ENCODE measurements around the gene CELSR1. TPM values are rescaled to one million over a fixed set of nuclear protein-coding genes. Genes with fewer than 3 reads are reported as not detected.
"Not testable (repeated sequence)": the region's sequence is repeated elsewhere in the genome, so short reads cannot be mapped to it uniquely, and the experiment has no call there.

Gene CELSR1
- total RNA-seq, 1 donor: 1.6 TPM

- H3K27me3 ChIP-seq (ENCODE audit: insufficient read depth, low read length): no peaks in the 10 kb centered on the region
- H3K4me3 ChIP-seq (ENCODE audit: low read length): no peak overlapping the region
- no peaks in the 10 kb centered on the region for H3K4me1 ChIP-seq (ENCODE audit: insufficient read depth, low read length)
- H3K9me3 ChIP-seq (ENCODE audit: low read depth, low read length): no peaks in the 10 kb centered on the region
Observed at GRCh38 chr22:46517255-46517761, 20.1 kb downstream of the CELSR1 start.

- no peaks in the 10 kb centered on the region for H3K9me3 ChIP-seq (ENCODE audit: low read depth, low read length)
- H3K4me3 ChIP-seq (ENCODE audit: low read length): no peak overlapping the region
- no peaks in the 10 kb centered on the region for H3K27me3 ChIP-seq (ENCODE audit: insufficient read depth, low read length)
- no peaks in the 10 kb centered on the region for H3K4me1 ChIP-seq (ENCODE audit: insufficient read depth, low read length)
Observed at GRCh38 chr22:46516638-46517037, 20.8 kb downstream of the CELSR1 start.

- not testable (repeated sequence) for H3K4me1 ChIP-seq (ENCODE audit: insufficient read depth, low read length); H3K9me3 ChIP-seq (ENCODE audit: low read depth, low read length); H3K27me3 ChIP-seq (ENCODE audit: insufficient read depth, low read length); H3K4me3 ChIP-seq (ENCODE audit: low read length)
Observed at GRCh38 chr22:46516112-46516487, 21.3 kb downstream of the CELSR1 start.

GRCh38 chr22:46515208-46516111 lies 22.0 kb downstream of the CELSR1 start:
- H3K27me3 ChIP-seq (ENCODE audit: insufficient read depth, low read length): no peaks in the 10 kb centered on the region
- H3K4me1 ChIP-seq (ENCODE audit: insufficient read depth, low read length): no peaks in the 10 kb centered on the region
- H3K9me3 ChIP-seq (ENCODE audit: low read depth, low read length): no peaks in the 10 kb centered on the region
- no peak overlapping the region for H3K4me3 ChIP-seq (ENCODE audit: low read length)

DNA sequence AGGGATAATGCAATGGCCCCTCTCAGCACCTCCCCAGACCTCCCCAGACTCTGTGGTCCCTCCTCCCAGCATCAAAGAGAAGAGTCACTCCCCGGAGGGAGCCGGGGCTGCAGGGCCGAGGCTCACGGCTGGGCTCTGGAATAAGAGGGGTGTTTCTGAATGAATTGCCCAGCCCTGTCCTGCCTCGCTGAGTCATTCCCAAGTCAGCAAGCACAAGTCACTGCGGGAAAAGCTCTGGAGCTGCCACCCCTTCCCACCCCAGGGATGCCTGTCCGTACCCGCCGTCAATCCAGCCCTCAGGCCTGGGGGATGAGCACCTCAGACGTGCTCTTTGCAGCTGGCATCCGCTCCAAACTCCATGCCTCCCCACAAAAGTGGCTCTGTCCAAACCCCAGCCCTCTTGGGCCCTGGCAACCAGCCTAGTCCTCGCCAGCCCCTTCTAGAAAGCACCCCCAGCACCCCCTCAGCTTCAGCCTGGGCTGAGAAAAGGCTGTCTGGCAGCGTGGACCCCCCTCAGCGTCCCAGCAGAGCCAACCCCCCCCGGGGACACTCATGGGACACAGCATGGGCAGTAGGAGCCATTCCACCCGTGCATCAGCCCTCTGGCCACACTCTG lies 22.7 kb downstream of the CELSR1 start:
- Histone ChIP-seq H3K9me3 (ENCODE audit: low read depth, low read length) (no peaks in the 10 kb centered on the region), H3K27me3 (ENCODE audit: insufficient read depth, low read length) (no peaks in the 10 kb centered on the region), H3K4me1 (ENCODE audit: insufficient read depth, low read length) (no peaks in the 10 kb centered on the region), H3K4me3 (ENCODE audit: low read length) (no peak overlapping the region)

GRCh38 chr22:46513908-46514550 lies 23.4 kb downstream of the CELSR1 start:
- no peaks in the 10 kb centered on the region for H3K4me1 ChIP-seq (ENCODE audit: insufficient read depth, low read length)
- H3K27me3 ChIP-seq (ENCODE audit: insufficient read depth, low read length): no peaks in the 10 kb centered on the region
- H3K4me3 ChIP-seq (ENCODE audit: low read length): no peak overlapping the region
- no peaks in the 10 kb centered on the region for H3K9me3 ChIP-seq (ENCODE audit: low read depth, low read length)

GRCh38 chr22:46512683-46513082 lies 24.7 kb downstream of the CELSR1 start:
- Histone ChIP-seq H3K4me3 (ENCODE audit: low read length) (no peak overlapping the region), H3K4me1 (ENCODE audit: insufficient read depth, low read length) (no peaks in the 10 kb centered on the region), H3K27me3 (ENCODE audit: insufficient read depth, low read length) (no peaks in the 10 kb centered on the region), H3K9me3 (ENCODE audit: low read depth, low read length) (no peaks in the 10 kb centered on the region)

DNA sequence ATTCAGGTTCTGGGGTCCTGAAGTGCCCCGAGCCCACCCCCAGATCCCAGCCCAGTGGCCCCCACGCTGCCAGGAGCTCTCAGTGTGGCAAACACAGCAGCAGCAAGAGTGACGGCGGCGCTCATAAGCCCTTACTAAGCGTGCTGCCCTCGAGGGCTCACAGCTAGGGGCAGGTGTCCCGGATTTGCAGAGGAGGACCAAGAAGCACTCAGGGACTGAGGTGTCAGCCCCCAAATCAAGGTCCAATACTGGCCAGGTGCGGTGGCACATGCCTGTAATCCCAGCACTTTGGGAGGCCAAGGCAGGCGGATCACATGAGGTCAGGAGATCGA lies 25.4 kb downstream of the CELSR1 start:
- Histone ChIP-seq H3K4me1 (ENCODE audit: insufficient read depth, low read length) (no peaks in the 10 kb centered on the region), H3K4me3 (ENCODE audit: low read length) (no peak overlapping the region), H3K27me3 (ENCODE audit: insufficient read depth, low read length) (no peaks in the 10 kb centered on the region), H3K9me3 (ENCODE audit: low read depth, low read length) (no peaks in the 10 kb centered on the region)

DNA sequence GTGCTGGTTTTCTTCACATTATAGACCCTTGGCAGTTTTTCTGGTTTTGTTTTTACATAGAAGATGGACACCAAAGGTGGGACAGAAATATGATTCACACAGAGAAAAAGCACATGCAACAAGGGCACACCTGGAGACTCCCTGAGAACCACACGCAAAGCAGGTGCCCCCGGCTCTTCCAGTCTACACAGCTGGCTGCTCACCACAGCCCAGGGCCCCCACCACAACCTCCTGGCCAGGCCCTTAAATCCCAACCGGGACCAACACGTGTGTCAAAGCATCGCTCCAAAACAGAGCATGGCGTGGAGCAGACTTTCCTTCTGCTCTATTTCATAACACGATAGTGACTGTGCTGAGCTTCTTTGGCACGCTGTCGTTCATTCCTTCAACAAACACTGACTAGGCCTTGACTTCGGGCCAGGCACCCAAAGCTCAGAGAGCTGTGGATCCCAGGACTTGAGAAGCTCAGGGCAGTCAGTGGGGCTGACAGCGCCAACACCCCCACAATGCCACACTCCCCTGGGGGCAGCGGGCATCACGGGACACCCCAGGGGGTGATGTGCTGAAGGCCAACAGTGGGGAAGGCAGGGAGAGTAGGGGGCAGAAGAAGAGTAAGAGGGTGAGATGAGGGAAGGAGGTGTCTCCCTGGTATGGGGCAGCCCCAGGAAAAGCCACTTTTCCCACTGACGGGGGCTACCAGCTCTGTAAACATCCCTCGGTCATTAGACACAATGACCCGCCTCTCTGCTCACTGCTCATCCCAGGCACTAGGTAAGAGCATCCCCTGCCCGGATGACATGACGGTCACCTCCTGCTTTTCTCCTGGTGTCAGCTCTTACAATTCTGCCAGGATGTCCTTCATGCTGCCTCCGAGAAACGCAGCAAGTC lies 26.0 kb downstream of the CELSR1 start:
- no peak overlapping the region for H3K4me3 ChIP-seq (ENCODE audit: low read length)
- no peaks in the 10 kb centered on the region for H3K27me3 ChIP-seq (ENCODE audit: insufficient read depth, low read length)
- H3K9me3 ChIP-seq (ENCODE audit: low read depth, low read length): no peaks in the 10 kb centered on the region
- no peaks in the 10 kb centered on the region for H3K4me1 ChIP-seq (ENCODE audit: insufficient read depth, low read length)

DNA sequence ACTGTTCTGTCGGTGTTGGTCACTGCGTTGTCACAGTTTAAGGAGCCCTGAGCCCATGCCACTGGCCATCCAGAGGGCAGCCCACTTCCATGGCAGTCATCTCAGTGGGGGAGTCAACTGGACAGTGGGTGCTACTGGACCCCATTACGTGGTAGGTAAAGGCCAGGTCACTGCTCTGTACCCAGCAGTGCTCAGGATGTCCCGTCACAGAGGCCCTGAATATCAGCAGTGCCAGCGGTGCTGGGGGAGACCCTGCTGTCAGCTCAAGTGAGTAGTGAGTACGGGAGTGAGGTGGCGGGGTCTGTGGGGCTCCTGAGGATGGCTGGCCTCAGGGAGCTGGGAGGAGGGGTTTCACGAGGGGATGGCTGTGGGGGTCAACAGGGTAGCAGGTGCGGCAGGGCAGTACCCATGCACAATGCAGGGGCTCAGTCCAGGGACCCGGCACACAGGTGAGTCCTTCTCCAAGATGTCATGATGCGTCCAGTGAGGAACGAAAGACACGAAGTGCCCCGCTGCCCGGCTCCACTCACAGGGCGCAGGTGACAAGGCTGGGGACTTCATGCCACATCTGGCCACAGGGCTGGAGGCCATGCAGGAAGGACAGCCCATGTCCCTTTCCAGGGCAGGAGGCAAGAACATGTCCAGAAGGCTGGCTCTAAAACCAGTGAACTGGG lies 27.9 kb downstream of the CELSR1 start:
- no peak overlapping the region for H3K4me3 ChIP-seq (ENCODE audit: low read length)
- no peaks in the 10 kb centered on the region for H3K4me1 ChIP-seq (ENCODE audit: insufficient read depth, low read length)
- no peaks in the 10 kb centered on the region for H3K27me3 ChIP-seq (ENCODE audit: insufficient read depth, low read length)
- no peaks in the 10 kb centered on the region for H3K9me3 ChIP-seq (ENCODE audit: low read depth, low read length)

DNA sequence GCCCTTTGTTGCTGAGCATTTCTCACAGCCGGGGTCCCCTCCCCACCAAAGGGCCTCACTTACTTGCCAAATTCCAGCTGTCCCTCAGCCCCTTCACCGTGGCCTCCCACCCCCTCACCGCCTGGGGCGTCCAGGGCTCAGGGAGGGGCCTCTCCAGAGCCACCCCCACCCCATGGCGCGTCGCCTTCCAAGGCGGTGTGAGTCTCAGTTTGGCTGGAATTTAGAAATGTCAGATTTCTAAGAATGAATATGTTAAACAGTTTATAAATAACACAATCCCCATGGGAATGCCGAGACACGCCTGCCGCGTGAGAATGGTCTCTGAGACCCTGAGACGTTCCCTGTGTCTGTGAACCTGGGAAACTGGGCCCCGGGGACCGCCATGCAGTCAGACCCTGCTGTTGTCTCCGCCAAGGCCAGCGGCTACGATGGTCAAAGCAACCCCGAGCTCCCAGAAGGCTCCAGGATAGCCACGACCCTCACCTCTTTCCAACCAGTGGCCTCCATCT lies 28.9 kb downstream of the CELSR1 start:
- Histone ChIP-seq H3K9me3 (ENCODE audit: low read depth, low read length) (no peaks in the 10 kb centered on the region), H3K27me3 (ENCODE audit: insufficient read depth, low read length) (no peaks in the 10 kb centered on the region), H3K4me3 (ENCODE audit: low read length) (no peak overlapping the region), H3K4me1 (ENCODE audit: insufficient read depth, low read length) (no peaks in the 10 kb centered on the region)

GRCh38 chr22:46507451-46508425 lies 29.7 kb downstream of the CELSR1 start:
- Histone ChIP-seq H3K9me3 (ENCODE audit: low read depth, low read length) (no peaks in the 10 kb centered on the region), H3K4me1 (ENCODE audit: insufficient read depth, low read length) (no peaks in the 10 kb centered on the region), H3K4me3 (ENCODE audit: low read length) (no peak overlapping the region), H3K27me3 (ENCODE audit: insufficient read depth, low read length) (no peaks in the 10 kb centered on the region)

DNA sequence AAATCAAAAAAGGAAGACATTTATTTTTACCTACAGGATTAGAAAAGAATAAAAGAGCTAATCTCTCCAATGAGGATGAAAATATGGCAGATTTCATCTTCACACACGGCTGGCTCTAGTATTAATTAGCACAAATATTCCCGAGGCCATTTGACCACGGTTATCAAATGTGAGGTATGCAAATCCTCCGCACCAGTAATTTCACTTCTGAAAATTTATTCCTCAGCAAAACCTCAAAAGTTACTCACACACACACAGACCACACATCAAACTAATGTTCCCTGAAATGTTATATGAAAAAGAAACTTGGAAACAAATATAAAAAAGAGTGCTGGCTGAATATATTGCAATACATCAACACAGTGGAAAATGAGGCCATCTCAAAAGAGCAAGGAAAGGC lies 32.8 kb downstream of the CELSR1 start:
- Histone ChIP-seq H3K9me3 (ENCODE audit: low read depth, low read length) (no peaks in the 10 kb centered on the region), H3K27me3 (ENCODE audit: insufficient read depth, low read length) (peaks cover 2% of the 10 kb centered on the region), H3K4me3 (ENCODE audit: low read length) (no peak overlapping the region), H3K4me1 (ENCODE audit: insufficient read depth, low read length) (no peaks in the 10 kb centered on the region)

Data from mononuclear cell (primary cell).